ENCODE data around the gene RPS15.

Gene RPS15

GRCh38 chr19:1450735-1451731 lies 12.8 kb downstream of the RPS15 start:
- no peak for DNase-seq (ENCODE audit: low read depth in 2 of 3, low spot score in 1 of 3)

DNA sequence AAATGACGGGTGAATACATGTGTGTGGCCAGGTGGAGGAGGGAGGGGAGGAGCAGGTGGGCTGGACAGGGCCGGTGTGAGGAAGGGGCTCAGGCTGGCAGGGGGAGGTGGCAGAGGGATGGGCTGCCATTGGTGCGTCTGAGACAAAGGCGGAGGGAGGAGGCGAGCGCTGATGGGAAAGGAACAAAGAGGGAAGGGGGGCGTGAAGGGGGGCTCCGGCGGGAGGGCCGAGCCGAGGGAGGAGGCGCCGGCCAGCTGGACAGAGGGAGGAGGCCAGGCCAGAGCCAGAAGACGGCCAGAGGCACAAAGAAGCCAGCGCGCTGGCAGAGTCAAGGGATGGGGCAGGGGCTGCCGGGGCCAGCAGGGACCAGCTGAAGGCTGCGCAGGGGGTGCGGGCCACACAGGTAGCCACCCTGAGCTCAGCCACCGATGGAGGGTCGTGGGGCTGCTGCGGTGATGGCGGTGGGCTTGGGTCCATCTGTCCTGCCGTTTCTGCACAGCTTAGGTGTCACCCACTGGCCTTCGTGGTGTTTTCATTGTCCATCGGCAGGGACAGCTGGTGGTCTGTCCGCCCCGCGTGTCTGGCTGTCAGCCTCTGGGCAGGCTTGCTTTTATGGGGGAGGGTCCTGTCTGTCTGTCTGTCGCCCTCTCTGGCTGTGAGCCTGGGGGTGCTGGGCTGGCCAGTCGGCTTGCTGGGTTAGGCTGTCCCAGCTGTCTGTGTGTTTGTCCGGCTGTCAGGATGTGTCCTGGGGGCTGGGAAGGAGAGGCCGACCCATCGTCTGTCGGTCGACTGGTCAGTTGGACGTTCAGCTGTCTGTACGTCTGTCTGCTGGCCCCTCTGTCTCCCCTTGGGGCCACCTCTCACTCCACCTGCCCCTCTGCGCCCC lies 14.0 kb downstream of the RPS15 start:
- DNase-seq (ENCODE audit: low read depth in 2 of 3, low spot score in 1 of 3): no peak

GRCh38 chr19:1452802-1453524 lies 14.8 kb downstream of the RPS15 start:
- DNase-seq (ENCODE audit: low read depth in 2 of 3, low spot score in 1 of 3): no peak

GRCh38 chr19:1453525-1454364 lies 15.5 kb downstream of the RPS15 start:
- DNase-seq (ENCODE audit: low read depth in 2 of 3, low spot score in 1 of 3): no peak

DNA sequence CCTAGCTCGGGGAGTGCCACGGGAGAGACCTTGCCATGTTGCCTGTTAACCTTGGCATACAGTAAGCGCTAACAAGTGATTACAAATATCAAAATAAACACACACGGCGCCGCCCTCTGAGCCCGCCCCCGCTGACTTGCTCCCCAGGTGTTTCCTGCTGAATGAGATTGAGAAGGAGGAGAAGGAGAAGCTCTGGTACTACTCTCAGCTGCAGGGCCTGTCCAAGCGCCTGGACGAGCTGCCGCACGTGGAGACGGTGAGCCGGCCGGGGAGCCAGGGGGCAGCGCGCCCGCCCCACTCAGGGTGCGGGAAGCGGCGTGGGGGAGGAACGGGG lies 16.8 kb downstream of the RPS15 start:
- no peak for DNase-seq (ENCODE audit: low read depth in 2 of 3, low spot score in 1 of 3)

- peak in 2 of 3 donors; percentile 71 to 72 for DNase-seq (ENCODE audit: low read depth in 2 of 3, low spot score in 1 of 3)
Observed at GRCh38 chr19:1455336-1456120, 17.3 kb downstream of the RPS15 start.

GRCh38 chr19:1456121-1456900 lies 18.1 kb downstream of the RPS15 start:
- DNase-seq (ENCODE audit: low read depth in 2 of 3, low spot score in 1 of 3): no peak

DNA sequence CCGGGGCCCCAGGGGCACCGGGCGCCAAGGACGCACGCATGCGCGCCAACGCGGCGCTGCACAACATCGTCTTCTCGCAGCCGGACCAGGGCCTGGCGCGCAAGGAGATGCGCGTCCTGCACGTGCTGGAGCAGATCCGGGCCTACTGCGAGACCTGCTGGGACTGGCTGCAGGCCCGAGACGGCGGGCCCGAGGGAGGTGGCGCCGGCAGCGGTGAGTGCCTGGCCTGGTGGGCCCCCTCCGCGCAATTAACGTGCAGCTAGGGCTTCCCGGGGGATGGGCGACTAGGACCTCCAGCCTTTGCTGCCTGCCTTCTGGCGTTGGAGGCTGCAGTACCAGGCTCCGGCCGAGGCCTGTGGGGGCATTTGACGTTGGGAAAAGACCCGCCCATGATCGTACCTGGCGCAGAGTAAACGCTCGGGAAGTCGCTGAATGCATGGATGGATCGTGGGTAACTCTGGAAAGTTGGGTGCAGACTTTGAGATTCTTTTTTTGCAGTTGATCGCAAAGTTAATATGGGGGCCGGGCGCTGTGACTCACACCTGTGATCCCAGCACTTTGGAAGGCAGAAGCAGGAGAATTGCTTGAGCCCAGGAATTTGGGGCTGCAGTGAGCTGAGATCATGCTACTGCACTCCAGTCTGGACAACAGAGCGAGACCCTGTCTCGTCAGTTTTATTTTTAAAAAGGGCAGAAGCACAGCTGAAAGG lies 19.0 kb downstream of the RPS15 start:
- DNase-seq (ENCODE audit: low read depth in 2 of 3, low spot score in 1 of 3): no peak

DNA sequence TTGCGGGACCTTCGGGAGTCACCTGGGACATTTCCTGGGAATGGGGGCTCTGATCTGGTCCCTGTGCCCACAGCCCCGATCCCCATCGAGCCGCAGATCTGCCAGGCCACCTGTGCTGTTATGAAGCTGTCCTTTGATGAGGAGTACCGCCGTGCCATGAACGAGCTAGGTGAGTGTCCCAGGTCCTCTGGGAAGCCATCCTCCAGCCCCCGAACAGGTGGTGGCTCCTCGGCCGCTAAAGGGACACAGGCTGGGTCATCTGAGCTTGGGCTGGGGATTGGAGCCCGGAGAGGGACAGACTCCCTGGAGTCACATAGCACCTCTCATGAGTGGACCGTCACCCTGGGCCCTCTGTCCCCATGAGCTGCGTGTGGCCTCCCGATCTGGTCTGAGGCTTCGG lies 19.7 kb downstream of the RPS15 start:
- DNase-seq (ENCODE audit: low read depth in 2 of 3, low spot score in 1 of 3): no peak

DNA sequence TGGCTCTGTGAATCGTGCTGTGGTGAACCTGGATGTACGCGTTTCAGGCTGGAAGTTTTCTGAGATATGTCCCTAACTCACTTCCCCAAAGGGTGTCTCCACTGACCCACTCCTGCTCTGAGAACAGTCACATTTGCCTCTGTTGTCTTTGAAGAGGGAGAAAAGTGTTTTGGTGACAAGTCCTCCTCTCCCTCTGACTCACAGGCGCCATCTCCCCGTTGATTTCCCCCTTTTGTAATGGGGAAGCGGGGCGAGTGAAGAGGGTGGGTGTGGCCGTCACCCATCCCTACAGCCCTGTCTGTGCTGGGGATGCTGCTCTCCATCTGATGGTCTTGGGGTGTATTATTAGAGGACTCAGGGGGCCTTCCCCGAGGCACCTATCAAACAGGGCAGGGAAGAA lies 21.3 kb downstream of the RPS15 start:
- no peak for DNase-seq (ENCODE audit: low read depth in 2 of 3, low spot score in 1 of 3)

GRCh38 chr19:1460033-1460995 lies 22.1 kb downstream of the RPS15 start:
- no peak for DNase-seq (ENCODE audit: low read depth in 2 of 3, low spot score in 1 of 3)

DNA sequence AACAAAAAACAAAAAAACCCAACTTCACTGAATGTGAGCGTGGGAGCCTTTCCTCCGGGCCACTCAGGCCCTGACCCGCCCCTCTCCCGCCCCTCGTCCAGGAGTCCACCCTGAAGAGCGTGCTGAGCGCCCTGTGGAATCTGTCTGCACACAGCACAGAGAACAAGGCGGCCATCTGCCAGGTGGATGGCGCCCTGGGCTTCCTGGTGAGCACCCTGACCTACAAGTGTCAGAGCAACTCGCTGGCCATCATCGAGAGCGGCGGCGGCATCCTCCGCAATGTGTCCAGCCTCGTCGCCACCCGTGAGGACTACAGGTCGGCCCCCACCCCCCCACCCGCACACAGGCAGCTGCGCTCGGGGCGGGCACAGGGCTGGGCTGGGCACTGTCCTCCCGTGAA lies 23.7 kb downstream of the RPS15 start:
- no peak for DNase-seq (ENCODE audit: low read depth in 2 of 3, low spot score in 1 of 3)

GRCh38 chr19:1465191-1466016 lies 27.2 kb downstream of the RPS15 start:
- DNase-seq (ENCODE audit: low read depth in 2 of 3, low spot score in 1 of 3): no peak

GRCh38 chr19:1466018-1466460 lies 27.8 kb downstream of the RPS15 start:
- no peak for DNase-seq (ENCODE audit: low read depth in 2 of 3, low spot score in 1 of 3)

DNA sequence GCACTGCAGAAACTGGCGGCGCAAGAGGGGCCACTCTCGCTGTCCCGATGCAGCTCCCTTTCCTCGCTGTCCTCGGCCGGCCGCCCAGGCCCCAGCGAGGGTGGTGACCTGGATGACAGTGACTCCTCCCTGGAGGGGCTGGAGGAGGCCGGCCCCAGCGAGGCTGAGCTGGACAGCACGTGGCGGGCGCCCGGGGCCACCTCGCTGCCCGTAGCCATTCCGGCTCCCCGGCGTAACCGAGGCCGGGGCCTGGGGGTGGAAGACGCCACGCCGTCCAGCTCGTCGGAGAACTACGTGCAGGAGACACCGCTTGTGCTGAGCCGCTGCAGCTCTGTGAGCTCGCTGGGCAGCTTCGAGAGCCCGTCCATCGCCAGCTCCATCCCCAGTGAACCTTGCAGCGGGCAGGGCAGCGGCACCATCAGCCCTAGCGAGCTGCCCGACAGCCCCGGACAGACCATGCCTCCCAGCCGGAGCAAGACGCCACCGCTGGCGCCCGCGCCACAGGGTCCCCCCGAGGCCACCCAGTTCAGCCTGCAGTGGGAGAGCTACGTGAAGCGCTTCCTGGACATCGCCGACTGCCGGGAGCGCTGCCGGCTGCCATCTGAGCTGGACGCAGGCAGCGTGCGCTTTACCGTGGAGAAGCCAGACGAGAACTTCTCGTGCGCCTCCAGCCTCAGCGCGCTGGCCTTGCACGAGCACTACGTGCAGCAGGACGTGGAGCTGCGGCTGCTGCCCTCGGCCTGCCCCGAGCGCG lies 28.4 kb downstream of the RPS15 start:
- no peak for DNase-seq (ENCODE audit: low read depth in 2 of 3, low spot score in 1 of 3)

- DNase-seq (ENCODE audit: low read depth in 2 of 3, low spot score in 1 of 3): no peak
Observed at GRCh38 chr19:1467215-1467489, 29.0 kb downstream of the RPS15 start.

All from stimulated activated CD4-positive, alpha-beta T cell treated with anti-CD3 and anti-CD28 coated beads, Interleukin-12 subunit alpha, Interleukin-12 subunit beta, amount 100 ng/mL, for 48 hours (primary cell).